Activated effector memory CD4-positive, alpha-beta T cell treated with anti-CD3 and anti-CD28 coated beads, Interleukin-2, amount 50 U/mL, for 16 hours (primary cell): ENCODE measurements around the gene TSPEAR.

ENCODE experiments used
- DNase-seq: peaks from one replicate; pipeline ENCODE4 v3.0.0-alpha.2; 2020

TSPEAR gene

GRCh38 chr21:44681861-44682579 is 29.4 kb downstream of the TSPEAR start, which contains the start of gene KRTAP12-1:
KRTAP12-1 (minus strand) TSS chr21:44682163; CDS start chr21:44682123, 40 bp downstream.
- DNase-seq, result peak; percentile 43

- DNase-seq, result peak; percentile 43
Observed at GRCh38 chr21:44681152-44681551, 30.2 kb downstream of the TSPEAR start.

GRCh38 chr21:44677881-44678280 is 33.5 kb downstream of the TSPEAR start:
- DNase-seq, result peak; percentile 13

GRCh38 chr21:44671911-44672310 is 39.5 kb downstream of the TSPEAR start:
- DNase-seq, result no peak

- peak; percentile 38 for DNase-seq
Observed at GRCh38 chr21:44670642-44671432, 40.5 kb downstream of the TSPEAR start.

- no peak for DNase-seq
Observed at GRCh38 chr21:44667612-44668011, 43.8 kb downstream of the TSPEAR start.

GRCh38 chr21:44666401-44667320 is 44.7 kb downstream of the TSPEAR start, which contains the start of gene KRTAP12-2:
KRTAP12-2 (minus strand) TSS chr21:44666927; CDS start chr21:44666886, 41 bp downstream.
- DNase-seq, result peak; percentile 55

GRCh38 chr21:44664691-44665090 is 46.7 kb downstream of the TSPEAR start:
- DNase-seq, result peak; percentile 44

GRCh38 chr21:44661567-44661966 is 49.8 kb downstream of the TSPEAR start:
- peak; percentile 19 for DNase-seq

- peak; percentile 61 for DNase-seq
Observed at GRCh38 chr21:44658913-44659595, 52.3 kb downstream of the TSPEAR start.

- DNase-seq, result no peak
Observed at GRCh38 chr21:44658541-44658910, 52.8 kb downstream of the TSPEAR start.

- peak; percentile 74 for DNase-seq
Observed at GRCh38 chr21:44657635-44658540, 53.5 kb downstream of the TSPEAR start, which contains the start of gene KRTAP12-3. KRTAP12-3 (plus strand) TSS chr21:44657932; CDS start chr21:44657980, 48 bp downstream.

- DNase-seq, result peak; percentile 47
Observed at GRCh38 chr21:44656868-44657267, 54.5 kb downstream of the TSPEAR start.

- no peak for DNase-seq
Observed at GRCh38 chr21:44654576-44655175, 56.7 kb downstream of the TSPEAR start, which contains the start of gene KRTAP12-4. KRTAP12-4 (minus strand) TSS chr21:44654659; CDS start chr21:44654614, 45 bp downstream.

- DNase-seq, result peak; percentile 75
Observed at GRCh38 chr21:44653656-44654575, 57.5 kb downstream of the TSPEAR start.

GRCh38 chr21:44653123-44653522 is 58.2 kb downstream of the TSPEAR start:
- peak; percentile 48 for DNase-seq

- DNase-seq, result no peak
Observed at GRCh38 chr21:44650973-44651675, 60.2 kb downstream of the TSPEAR start.

- no peak for DNase-seq
Observed at GRCh38 chr21:44650265-44650972, 61.0 kb downstream of the TSPEAR start.
